GM10248 (cell line): ENCODE results near the gene PLSCR4.

Experiments used
- CTCF ChIA-PET: fragments of 300-600 bp; sonication (Branson Sonifier 250); formaldehyde crosslinking; extraction: SDS; loops from one replicate; lab custom pipeline; 2021; ENCODE audit warnings: antibody characterized with exemption; lab: Yijun Ruan, JAX
- POLR2A ChIA-PET: fragments of 350-650 bp; sonication (Branson Sonifier 250); formaldehyde crosslinking; extraction: SDS; loops from one replicate; lab custom pipeline; 2020; ENCODE audit warnings: antibody characterized with exemption; lab: Yijun Ruan, JAX
- DNase-seq: peaks from one replicate; pipeline ENCODE4 v3.0.0; 2012; ENCODE audit errors: extremely low spot score
- CTCF ChIP-seq: IDR thresholded peaks from 2 replicates; pipeline ENCODE4 v1.5.1; 2012; ENCODE audit warnings: mild to moderate bottlenecking, low read depth; ENCODE audit errors: extremely low read depth, missing control alignments, control extremely low read depth

PLSCR4 gene

GRCh38 chr3:146187334-146187950, 63.5 kb downstream of the PLSCR4 start:
- CTCF ChIA-PET, result interaction anchor here (1.0 to 4.6 kb wide), 7 partner anchors 10 to 451 kb away, joined by 3 to 29 read pairs (median 19); no protein-coding TSS in a partner anchor
- DNase-seq, result no peak

GRCh38 chr3:146184241-146185015, 66.5 kb downstream of the PLSCR4 start:
- no peak for DNase-seq
- ChIA-PET POLR2A (no interaction called here), CTCF (interaction anchor here (1.1 to 1.6 kb wide), 2 partner anchors 10 to 42 kb away, joined by 4 to 5 read pairs; no protein-coding TSS in a partner anchor)
- no peak for TF ChIP-seq CTCF

More at GRCh38 chr3:146187334-146187950, 63.5 kb downstream of the PLSCR4 start:
- POLR2A ChIA-PET, result no interaction called here
- peak; percentile 35 for TF ChIP-seq CTCF

GRCh38 chr3:146181216-146181615, 69.7 kb downstream of the PLSCR4 start:
- CTCF ChIA-PET, result interaction anchor here (0.7 to 1.9 kb wide), 4 partner anchors 9 to 181 kb away, joined by 3 to 8 read pairs (median 3); no protein-coding TSS in a partner anchor

GRCh38 chr3:146180376-146180775, 70.5 kb downstream of the PLSCR4 start:
- POLR2A ChIA-PET, result no interaction called here
- CTCF ChIA-PET, result interaction anchor here (1.0 to 1.9 kb wide), 3 partner anchors 9 to 11 kb away, joined by 3 to 8 read pairs (median 3); no protein-coding TSS in a partner anchor
- no peak for DNase-seq
- no peak for TF ChIP-seq CTCF

More at GRCh38 chr3:146181216-146181615, 69.7 kb downstream of the PLSCR4 start:
- no peak for TF ChIP-seq CTCF
- no peak for DNase-seq
- POLR2A ChIA-PET, result no interaction called here

- no peak for TF ChIP-seq CTCF
- POLR2A ChIA-PET, result no interaction called here
- DNase-seq, result no peak
- CTCF ChIA-PET, result interaction anchor here (3.9 kb wide), 1 partner anchor 11 kb away, joined by 28 read pairs; no protein-coding TSS in a partner anchor
Observed at GRCh38 chr3:146178006-146178689, 72.8 kb downstream of the PLSCR4 start.

GRCh38 chr3:146177519-146177918, 73.4 kb downstream of the PLSCR4 start:
- no peak for TF ChIP-seq CTCF
- DNase-seq, result no peak
- ChIA-PET POLR2A (no interaction called here), CTCF (interaction anchor here (0.7 to 3.9 kb wide), 3 partner anchors 8 to 20 kb away, joined by 3 to 28 read pairs (median 3); no protein-coding TSS in a partner anchor)
